Gastrocnemius medialis (tissue), 4 donors: Measurements from ENCODE around the gene DDAH1.

ENCODE experiments used
- CTCF ChIP-seq, 5 experiments: fragments of 450-650 bp in 3 of 5; fragments of 200-600 bp in 2 of 5; sonication (generic) in 2 of 5; IDR thresholded peaks in 4 of 5; conservative IDR thresholded peaks in 1 of 5; 1 replicate in 4 of 5; 2 replicates in 1 of 5; pipeline ENCODE4 v1.5.1; 2016 to 2019; ENCODE audit warnings: antibody characterized with exemption in 5 of 5, mild to moderate bottlenecking in 3 of 5, moderate library complexity in 3 of 5
- POLR2A ChIP-seq, 2 donors: fragments of 450-650 bp; IDR thresholded peaks; one replicate each; pipeline ENCODE4 v1.6.1; 2017; ENCODE audit warnings: antibody characterized with exemption in 2 of 2, mild to moderate bottlenecking in 2 of 2, moderate library complexity in 2 of 2

- no peak for TF ChIP-seq CTCF (IDR thresholded peaks at IDR 0.05 in 4 of 5, conservative IDR thresholded peaks at IDR 0.05 in 1 of 5)
- TF ChIP-seq POLR2A (IDR thresholded peaks at IDR 0.05), result no peak
Observed at GRCh38 chr1:85273397-85273796, 191.6 kb downstream of the DDAH1 start.
